Activated T-cell treated with anti-CD3 and anti-CD28 coated beads, Interleukin-2, amount 50 U/mL, for 48 hours (primary cell): ENCODE measurements around the gene OR10P1.

ENCODE experiments used
- DNase-seq, 2 experiments: peaks; one replicate each; pipeline ENCODE4 v3.0.0-alpha.2; 2020

Gene OR10P1

GRCh38 chr12:55653031-55653430, 16.3 kb downstream of the OR10P1 start:
- DNase-seq, result no peak

DNA sequence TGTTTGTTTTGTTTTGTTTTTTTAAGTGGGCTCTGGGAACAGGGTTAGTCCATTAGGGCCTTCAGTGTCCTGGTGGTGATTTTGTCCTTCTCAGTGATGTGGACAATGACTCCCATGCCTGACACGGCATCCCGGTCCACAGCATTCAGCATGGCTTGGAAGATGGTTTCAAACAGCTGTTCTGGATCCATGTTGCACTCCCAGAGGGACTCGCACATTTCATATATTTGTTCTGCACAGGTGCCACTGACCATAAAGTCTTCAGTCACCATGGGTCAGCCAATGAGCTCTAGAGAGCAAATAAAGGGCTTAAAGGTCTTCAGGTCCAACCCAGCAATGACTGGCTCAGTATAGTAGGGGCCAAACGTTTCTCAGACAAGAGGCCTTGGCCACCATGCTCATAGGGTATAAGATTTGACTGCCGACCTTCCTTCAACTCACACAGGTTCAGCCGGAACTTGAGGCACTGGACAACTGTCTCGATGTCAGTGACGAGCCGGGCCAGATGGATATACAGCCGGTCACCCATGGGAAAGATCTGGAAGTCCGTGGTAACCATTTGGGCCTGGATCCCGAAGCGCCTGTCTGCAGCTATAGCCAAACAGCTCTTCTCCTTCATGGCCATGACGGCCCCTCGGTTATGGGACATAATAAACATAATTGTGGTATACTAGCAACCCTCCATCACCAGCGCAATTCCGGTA, 18.0 kb downstream of the OR10P1 start:
- DNase-seq, result no peak

DNA sequence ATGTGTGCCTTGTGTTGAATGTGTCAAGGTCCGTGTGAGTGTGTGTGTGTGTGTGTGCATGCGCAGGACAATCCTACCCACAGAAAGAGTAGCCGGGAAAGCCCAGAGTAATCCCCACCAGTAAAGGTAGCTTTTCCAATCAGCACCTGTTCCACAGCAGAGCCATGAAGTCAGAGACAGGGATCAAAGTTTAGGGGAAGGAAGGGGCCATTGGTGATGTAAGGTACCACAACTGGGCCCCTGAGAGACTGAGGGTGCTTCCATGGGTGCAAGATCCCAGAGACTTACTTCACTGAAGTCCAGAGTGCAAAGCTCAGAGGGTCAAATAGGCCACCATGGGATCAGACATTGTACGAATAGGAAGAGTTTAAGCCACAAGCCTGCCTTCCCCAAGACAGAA, 20.5 kb downstream of the OR10P1 start:
- no peak for DNase-seq

- no peak for DNase-seq
These were observed 21.5 kb downstream of the OR10P1 start for GRCh38 chr12:55658212-55658611.

- DNase-seq, result no peak
These were observed 22.1 kb downstream of the OR10P1 start for GRCh38 chr12:55658635-55659391.

GRCh38 chr12:55659486-55660385, 23.0 kb downstream of the OR10P1 start:
- no peak for DNase-seq

DNA sequence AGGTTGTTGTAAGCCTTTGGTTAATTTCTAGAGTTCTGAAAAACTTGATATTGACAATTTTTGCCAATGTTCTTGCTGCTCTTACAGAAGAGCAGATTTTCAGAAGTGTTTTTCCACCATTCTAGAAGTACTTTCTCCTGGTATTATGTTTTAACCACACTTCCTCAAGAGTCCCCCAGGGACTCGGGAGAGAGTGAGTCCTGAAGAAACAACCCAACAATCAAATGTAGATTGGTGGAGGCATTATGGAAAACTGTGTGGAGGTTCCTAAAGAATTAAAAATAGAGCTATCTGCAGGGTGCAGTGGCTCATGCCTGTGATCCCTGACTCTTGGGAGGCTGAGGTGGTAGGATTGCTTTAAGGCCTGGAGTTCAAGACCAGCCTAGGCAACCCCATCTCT, 26.7 kb downstream of the OR10P1 start:
- DNase-seq, result no peak

DNA sequence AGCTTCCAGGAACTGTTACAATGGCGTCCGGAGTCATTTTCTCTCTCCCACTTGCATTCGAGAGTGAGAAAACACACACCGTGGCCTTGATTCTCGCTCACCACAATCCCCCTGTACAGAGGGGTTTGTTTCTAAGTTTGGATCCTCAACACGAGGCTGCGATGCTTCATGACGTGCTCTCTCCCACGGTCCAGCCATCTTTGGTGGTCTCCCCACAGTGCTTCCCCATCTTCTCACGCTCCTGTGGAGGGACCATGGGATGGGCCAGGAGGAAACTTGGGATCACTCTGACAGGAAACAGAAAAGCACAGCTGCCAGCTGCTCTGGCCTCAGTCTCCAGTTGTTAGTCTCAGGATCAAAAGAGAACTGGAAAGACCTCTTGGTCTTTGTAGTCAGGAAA, 28.1 kb downstream of the OR10P1 start:
- no peak for DNase-seq

GRCh38 chr12:55666508-55666907, 29.8 kb downstream of the OR10P1 start:
- no peak for DNase-seq

DNA sequence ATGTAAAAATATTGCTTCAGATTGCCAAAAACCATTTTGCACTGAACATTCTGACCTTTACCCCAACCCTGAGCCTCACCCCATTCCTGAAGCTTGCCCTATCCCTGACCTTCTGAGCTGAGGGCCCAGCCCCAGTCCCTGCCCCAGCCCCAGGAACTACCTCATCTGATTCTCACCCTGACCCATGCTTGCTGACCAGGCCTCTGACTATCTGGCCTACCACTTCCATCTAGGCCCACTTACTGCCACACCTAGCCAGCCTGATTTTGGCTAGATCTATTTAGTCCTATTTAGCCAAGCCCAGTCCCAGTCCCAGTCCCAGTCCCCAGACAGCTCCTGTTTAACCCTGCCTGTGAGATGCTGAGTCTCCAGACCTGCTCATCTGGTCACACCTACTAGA, 33.6 kb downstream of the OR10P1 start:
- no peak for DNase-seq

DNA sequence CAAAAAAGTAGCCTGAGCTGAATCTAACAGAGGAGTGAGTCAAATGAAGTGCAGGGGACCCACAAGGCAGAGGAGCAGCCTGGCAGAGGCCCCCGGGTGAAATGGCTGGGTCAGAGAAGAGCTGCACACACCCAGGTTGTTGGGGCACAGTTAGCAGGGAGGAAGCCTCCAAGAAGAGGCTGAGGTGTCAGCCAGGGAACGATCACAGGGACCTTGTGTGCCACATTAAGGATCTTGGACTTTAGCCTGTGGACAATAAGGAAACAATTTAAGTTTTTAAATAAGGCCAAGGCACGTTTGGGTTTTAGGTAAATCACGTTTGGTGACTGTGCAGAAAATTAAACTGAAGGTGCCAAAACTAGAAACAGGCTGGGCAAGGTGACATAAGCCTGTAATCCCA, 35.1 kb downstream of the OR10P1 start:
- no peak for DNase-seq

DNA sequence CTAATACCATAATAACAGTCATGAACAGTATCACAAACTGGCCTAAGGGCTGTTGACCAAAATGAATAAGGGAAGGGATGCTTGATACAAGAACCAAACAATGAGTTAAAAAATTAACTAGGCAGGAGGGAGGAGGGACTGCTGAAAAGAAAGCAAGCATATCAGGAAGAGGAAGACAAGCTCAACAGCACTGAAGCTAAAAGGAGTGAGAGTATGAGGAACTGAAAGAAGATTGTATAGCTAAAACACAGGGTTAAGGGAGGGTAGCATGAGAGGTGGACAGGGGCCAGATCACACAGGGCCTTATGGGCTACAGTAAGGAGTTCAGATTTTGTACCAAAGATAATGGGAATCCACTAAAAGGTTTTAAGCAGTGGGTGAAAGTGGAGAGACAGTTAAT, 36.9 kb downstream of the OR10P1 start:
- DNase-seq, result no peak

DNA sequence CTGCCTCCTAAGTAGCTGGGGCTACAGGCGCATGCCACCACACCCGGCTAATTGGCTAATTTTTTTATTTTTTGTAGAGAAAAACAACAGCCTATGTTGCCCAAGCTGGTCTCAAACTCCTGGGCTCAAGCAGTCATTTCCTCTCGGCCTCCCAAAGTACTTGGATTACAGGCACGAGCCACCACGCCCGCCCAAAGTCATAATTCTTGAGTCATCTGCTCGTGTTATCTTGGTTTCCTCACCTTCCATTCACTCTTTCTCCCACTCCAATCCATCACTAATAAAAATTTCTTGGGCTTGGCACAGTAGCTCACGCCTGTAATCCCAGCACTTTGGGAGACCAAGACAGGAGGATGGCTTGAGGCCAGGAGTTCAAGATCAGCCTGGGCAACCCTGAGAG, 39.0 kb downstream of the OR10P1 start:
- DNase-seq, result no peak

- DNase-seq, result no peak
These were observed 40.0 kb downstream of the OR10P1 start for GRCh38 chr12:55676707-55677106.

DNA sequence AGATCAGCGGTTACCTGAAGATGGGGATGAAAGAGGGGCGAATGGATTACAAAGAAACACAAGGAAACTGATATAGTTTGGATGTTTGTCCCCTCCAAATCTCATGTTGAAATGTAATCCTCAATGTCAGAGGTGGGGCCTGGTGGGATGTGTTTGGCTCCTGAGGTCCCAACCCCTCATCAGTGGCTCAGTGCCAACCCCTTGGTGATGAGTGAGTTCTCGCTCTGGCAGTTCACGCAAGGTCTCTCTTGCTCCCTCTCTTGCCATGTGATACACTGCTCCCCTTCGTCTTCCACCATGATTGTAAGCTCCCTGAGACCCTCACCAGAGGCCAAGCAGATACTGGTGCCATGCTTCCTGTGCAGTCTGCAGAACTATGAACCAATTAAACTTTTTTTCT, 43.0 kb downstream of the OR10P1 start:
- DNase-seq, result no peak

GRCh38 chr12:55681142-55682077, 44.7 kb downstream of the OR10P1 start:
- DNase-seq, result peak in 1 of 2 experiments; percentile 28

- DNase-seq, result no peak
These were observed 45.5 kb downstream of the OR10P1 start for GRCh38 chr12:55682087-55682796.

DNA sequence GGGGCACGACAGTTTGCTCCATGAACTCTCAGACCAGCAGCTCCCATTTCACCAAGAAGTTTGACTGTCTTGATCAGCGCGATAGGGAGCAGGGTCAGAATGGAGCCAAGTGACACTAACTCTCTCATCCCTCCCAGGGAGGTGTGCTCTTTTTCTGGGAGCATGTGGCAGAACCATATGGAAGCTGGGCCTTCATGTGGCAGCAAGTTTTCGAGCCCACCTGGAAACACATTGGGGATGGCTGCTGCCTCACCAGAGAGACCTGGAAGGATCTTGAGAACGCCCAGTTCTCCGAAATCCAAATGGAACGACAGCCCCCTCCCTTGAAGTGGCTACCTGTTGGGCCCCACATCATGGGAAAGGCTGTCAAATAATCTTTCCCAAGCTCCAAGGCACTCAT, 47.0 kb downstream of the OR10P1 start:
- DNase-seq, result no peak

- no peak for DNase-seq
These were observed 48.2 kb downstream of the OR10P1 start for GRCh38 chr12:55684761-55685370.

GRCh38 chr12:55685671-55686070, 49.0 kb downstream of the OR10P1 start:
- DNase-seq, result no peak

- DNase-seq, result no peak
These were observed 49.8 kb downstream of the OR10P1 start for GRCh38 chr12:55686366-55687010.
